ENCODE results near the gene DOCK6. TPM values are rescaled to one million over a fixed set of nuclear protein-coding genes. Genes with fewer than 3 reads are reported as not detected.

The DOCK6 gene
- total and polyA plus RNA-seq, 5 donors from 2014 or later: 0.07 to 2.8 (median 0.59) TPM; not detected in 1

DNA sequence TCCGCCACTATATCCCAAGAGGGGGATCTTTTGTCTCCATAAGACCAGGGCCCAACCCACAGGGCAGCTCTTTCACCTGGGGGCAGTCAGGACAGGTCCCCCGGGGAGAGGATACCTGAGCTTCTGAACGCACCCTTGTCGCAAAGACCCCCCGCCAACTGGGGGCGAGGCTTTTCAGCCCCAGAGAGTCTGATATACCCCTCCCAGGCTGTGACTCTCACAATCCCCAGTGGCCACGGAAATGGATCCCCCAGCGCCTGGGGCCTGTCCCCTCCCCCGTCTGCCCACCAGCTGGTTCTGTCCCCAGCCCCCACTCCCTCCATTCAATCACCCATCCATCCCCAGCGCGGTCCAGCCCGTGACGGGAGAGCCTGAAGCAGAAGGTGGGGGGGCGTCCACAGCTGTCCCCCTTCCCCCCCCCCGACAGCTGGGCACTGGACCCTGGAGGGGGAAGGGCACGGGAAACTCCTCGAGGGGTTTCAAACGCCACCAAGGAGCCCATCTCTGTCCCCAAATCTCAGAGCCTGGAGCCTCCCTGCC lies 823 bp downstream of the DOCK6 start:
- Mint-ChIP-seq H3K9me3 (no peaks in the 10 kb centered on the region), H3K27me3 (peaks cover 8% of the 10 kb centered on the region), H3K4me3 (peak overlapping the region; percentile 58 to 86 (median 74)), H3K27ac (no peak overlapping the region), H3K36me3 (no peaks in the 10 kb centered on the region), H3K4me1 (peaks cover 0 to 6% (median 0%) of the 10 kb centered on the region in 4 donors)
- no peak for DNase-seq
- H3K4me3 ChIP-seq (ENCODE audit: low read depth, low read length): no peak overlapping the region
- no peak overlapping the region for H3K27ac ChIP-seq (ENCODE audit: insufficient read depth, low read length, poor library complexity, severe bottlenecking)
- no peaks in the 10 kb centered on the region for H3K36me3 ChIP-seq (ENCODE audit: control insufficient read depth, insufficient read depth, low read length)
- no peaks in the 10 kb centered on the region for H3K9me3 ChIP-seq (ENCODE audit: control insufficient read depth in 2 of 2, low read length in 2 of 2)
- peaks cover 5% of the 10 kb centered on the region for H3K27me3 ChIP-seq (ENCODE audit: control insufficient read depth, insufficient read depth, low read length)
- H3K4me1 ChIP-seq (ENCODE audit: control insufficient read depth, insufficient read depth, low read length, poor library complexity, severe bottlenecking): peaks cover 9% of the 10 kb centered on the region
- no peak for ATAC-seq (ENCODE audit: low read depth in 2 of 2)

DNA sequence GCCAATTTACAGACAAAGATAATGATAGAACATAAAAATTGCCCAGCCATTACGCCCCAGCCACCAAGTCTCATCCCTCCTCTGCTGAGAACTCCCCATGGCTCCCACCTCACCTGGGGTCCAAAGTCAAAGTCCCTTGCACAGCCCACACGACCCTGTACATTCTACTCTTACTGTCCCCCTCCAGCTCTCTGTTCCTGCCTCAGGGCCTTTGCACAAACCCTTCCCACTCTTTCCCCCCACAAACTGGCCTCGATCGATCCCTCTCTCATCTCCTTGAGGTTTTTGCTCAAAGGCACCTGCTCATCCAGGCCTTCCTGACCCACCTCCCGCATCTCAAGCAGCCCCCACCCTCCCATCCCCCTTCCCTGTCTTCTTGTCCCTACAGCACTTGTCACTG lies 1.3 kb downstream of the DOCK6 start:
- Histone ChIP-seq H3K4me1 (ENCODE audit: control insufficient read depth, insufficient read depth, low read length, poor library complexity, severe bottlenecking) (peaks cover 9% of the 10 kb centered on the region), H3K27me3 (ENCODE audit: control insufficient read depth, insufficient read depth, low read length) (peaks cover 5% of the 10 kb centered on the region), H3K4me3 (ENCODE audit: low read depth, low read length) (no peak overlapping the region), H3K36me3 (ENCODE audit: control insufficient read depth, insufficient read depth, low read length) (no peaks in the 10 kb centered on the region), H3K9me3 (ENCODE audit: control insufficient read depth in 2 of 2, low read length in 2 of 2) (no peaks in the 10 kb centered on the region), H3K27ac (ENCODE audit: insufficient read depth, low read length, poor library complexity, severe bottlenecking) (no peak overlapping the region)
- ATAC-seq (ENCODE audit: low read depth in 2 of 2) (no peak), DNase-seq (no peak)
- Mint-ChIP-seq H3K4me1 (peaks cover 0 to 6% (median 0%) of the 10 kb centered on the region in 4 donors), H3K36me3 (no peaks in the 10 kb centered on the region), H3K4me3 (peak overlapping the region; percentile 58 to 86 (median 74)), H3K9me3 (no peaks in the 10 kb centered on the region), H3K27me3 (peaks cover 5% of the 10 kb centered on the region), H3K27ac (peak overlapping the region in 1 of 3 donors; percentile 51)

- Histone ChIP-seq H3K4me1 (ENCODE audit: control insufficient read depth, insufficient read depth, low read length, poor library complexity, severe bottlenecking) (peaks cover 9% of the 10 kb centered on the region), H3K36me3 (ENCODE audit: control insufficient read depth, insufficient read depth, low read length) (no peaks in the 10 kb centered on the region), H3K27ac (ENCODE audit: insufficient read depth, low read length, poor library complexity, severe bottlenecking) (no peak overlapping the region), H3K27me3 (ENCODE audit: control insufficient read depth, insufficient read depth, low read length) (no peaks in the 10 kb centered on the region), H3K4me3 (ENCODE audit: low read depth, low read length) (no peak overlapping the region), H3K9me3 (ENCODE audit: control insufficient read depth in 2 of 2, low read length in 2 of 2) (no peaks in the 10 kb centered on the region)
- no peak overlapping the region for H3K27ac Mint-ChIP-seq
- H3K27me3 Mint-ChIP-seq: peaks cover 5% of the 10 kb centered on the region
- H3K4me1 Mint-ChIP-seq: peaks cover 0 to 3% (median 0%) of the 10 kb centered on the region in 4 donors
- H3K4me3 Mint-ChIP-seq: no peak overlapping the region
- no peaks in the 10 kb centered on the region for H3K36me3 Mint-ChIP-seq
- DNase-seq (no peak), ATAC-seq (ENCODE audit: low read depth in 2 of 2) (no peak)
- no peaks in the 10 kb centered on the region for H3K9me3 Mint-ChIP-seq
Observed at GRCh38 chr19:11257846-11258380, 4.4 kb downstream of the DOCK6 start.

DNA sequence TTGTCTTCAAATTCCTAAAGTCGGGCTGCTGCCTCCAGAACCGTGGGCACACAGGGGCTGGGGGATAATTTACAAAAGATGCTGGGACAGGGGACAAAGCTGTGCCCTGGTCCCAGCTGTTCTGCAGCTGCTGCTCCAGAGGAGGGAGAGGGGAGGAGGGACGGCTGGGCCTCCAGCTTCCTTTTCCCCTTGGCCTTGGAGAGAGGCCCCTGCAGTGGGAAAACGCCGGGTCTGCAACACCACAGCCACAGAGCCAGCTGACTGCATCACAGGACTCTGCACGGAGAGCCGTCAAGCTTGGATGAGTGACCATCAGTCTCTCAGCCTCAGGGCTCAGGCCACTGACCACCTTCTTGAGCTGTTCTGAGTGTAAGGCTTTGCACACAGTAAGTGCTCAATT lies 6.1 kb downstream of the DOCK6 start:
- peaks cover 0 to 2% (median 0%) of the 10 kb centered on the region in 4 donors for H3K4me1 Mint-ChIP-seq
- no peaks in the 10 kb centered on the region for H3K36me3 Mint-ChIP-seq
- no peaks in the 10 kb centered on the region for H3K27me3 ChIP-seq (ENCODE audit: control insufficient read depth, insufficient read depth, low read length)
- H3K9me3 Mint-ChIP-seq: no peaks in the 10 kb centered on the region
- ATAC-seq (ENCODE audit: low read depth in 2 of 2) (no peak), DNase-seq (no peak)
- no peak overlapping the region for H3K4me3 ChIP-seq (ENCODE audit: low read depth, low read length)
- H3K36me3 ChIP-seq (ENCODE audit: control insufficient read depth, insufficient read depth, low read length): no peaks in the 10 kb centered on the region
- peaks cover 5% of the 10 kb centered on the region for H3K27me3 Mint-ChIP-seq
- no peak overlapping the region for H3K4me3 Mint-ChIP-seq
- no peaks in the 10 kb centered on the region for H3K4me1 ChIP-seq (ENCODE audit: control insufficient read depth, insufficient read depth, low read length, poor library complexity, severe bottlenecking)
- H3K9me3 ChIP-seq (ENCODE audit: control insufficient read depth in 2 of 2, low read length in 2 of 2): no peaks in the 10 kb centered on the region
- no peak overlapping the region for H3K27ac ChIP-seq (ENCODE audit: insufficient read depth, low read length, poor library complexity, severe bottlenecking)
- H3K27ac Mint-ChIP-seq: no peak overlapping the region

GRCh38 chr19:11254666-11255065 lies 7.7 kb downstream of the DOCK6 start:
- Histone ChIP-seq H3K36me3 (ENCODE audit: control insufficient read depth, insufficient read depth, low read length) (no peaks in the 10 kb centered on the region), H3K9me3 (ENCODE audit: control insufficient read depth in 2 of 2, low read length in 2 of 2) (no peaks in the 10 kb centered on the region), H3K4me1 (ENCODE audit: control insufficient read depth, insufficient read depth, low read length, poor library complexity, severe bottlenecking) (no peaks in the 10 kb centered on the region), H3K27ac (ENCODE audit: insufficient read depth, low read length, poor library complexity, severe bottlenecking) (no peak overlapping the region), H3K27me3 (ENCODE audit: control insufficient read depth, insufficient read depth, low read length) (no peaks in the 10 kb centered on the region), H3K4me3 (ENCODE audit: low read depth, low read length) (no peak overlapping the region)
- H3K27ac Mint-ChIP-seq: no peak overlapping the region
- no peaks in the 10 kb centered on the region for H3K4me1 Mint-ChIP-seq
- H3K27me3 Mint-ChIP-seq: peaks cover 5% of the 10 kb centered on the region
- DNase-seq (no peak), ATAC-seq (ENCODE audit: low read depth in 2 of 2) (no peak)
- H3K4me3 Mint-ChIP-seq: no peak overlapping the region
- H3K36me3 Mint-ChIP-seq: no peaks in the 10 kb centered on the region
- no peaks in the 10 kb centered on the region for H3K9me3 Mint-ChIP-seq

DNA sequence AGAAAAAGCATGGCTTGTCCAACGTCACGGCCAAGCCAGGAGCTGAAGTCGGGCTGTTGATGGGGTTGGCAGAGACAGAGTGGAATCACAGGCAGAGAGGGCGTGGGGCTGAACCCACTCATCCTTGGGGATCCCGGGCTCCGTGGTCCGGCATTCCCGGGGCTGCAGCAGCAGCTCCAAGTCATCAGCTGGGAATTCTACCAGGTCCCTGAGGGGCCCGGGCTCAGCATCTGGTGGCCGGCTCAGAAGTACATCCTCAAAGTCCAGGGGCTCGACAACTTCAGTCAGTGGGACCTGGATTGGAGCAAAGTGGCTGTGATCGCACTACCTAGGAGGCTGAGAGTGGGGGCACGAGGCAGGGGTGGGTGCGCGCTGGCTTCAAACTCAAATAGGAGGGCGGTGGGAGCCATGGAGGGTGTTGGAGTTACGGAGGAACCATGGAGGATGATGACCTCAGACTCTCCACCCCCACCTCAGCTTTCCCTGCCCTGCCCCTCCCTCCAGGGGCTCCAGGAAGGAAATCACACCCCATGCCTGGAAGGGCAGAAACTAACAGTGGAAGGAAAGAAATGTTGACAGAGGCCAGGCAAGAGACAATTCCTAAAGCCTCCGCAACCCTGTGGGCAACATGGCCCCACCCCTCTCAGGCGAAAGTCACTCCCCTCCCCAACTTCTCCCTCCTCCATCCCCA lies 9.5 kb downstream of the DOCK6 start:
- Mint-ChIP-seq H3K4me1 (no peaks in the 10 kb centered on the region), H3K4me3 (no peak overlapping the region), H3K36me3 (no peaks in the 10 kb centered on the region), H3K9me3 (no peaks in the 10 kb centered on the region), H3K27ac (peak overlapping the region in 1 of 3 donors; percentile 33), H3K27me3 (no peaks in the 10 kb centered on the region)
- Histone ChIP-seq H3K27me3 (ENCODE audit: control insufficient read depth, insufficient read depth, low read length) (no peaks in the 10 kb centered on the region), H3K9me3 (ENCODE audit: control insufficient read depth in 2 of 2, low read length in 2 of 2) (no peaks in the 10 kb centered on the region), H3K4me3 (ENCODE audit: low read depth, low read length) (no peak overlapping the region), H3K27ac (ENCODE audit: insufficient read depth, low read length, poor library complexity, severe bottlenecking) (no peak overlapping the region), H3K4me1 (ENCODE audit: control insufficient read depth, insufficient read depth, low read length, poor library complexity, severe bottlenecking) (no peaks in the 10 kb centered on the region), H3K36me3 (ENCODE audit: control insufficient read depth, insufficient read depth, low read length) (no peaks in the 10 kb centered on the region)
- ATAC-seq (ENCODE audit: low read depth in 2 of 2): no peak
- no peak for DNase-seq

GRCh38 chr19:11251650-11252314 lies 10.5 kb downstream of the DOCK6 start:
- Mint-ChIP-seq H3K9me3 (no peaks in the 10 kb centered on the region), H3K27ac (no peak overlapping the region), H3K4me3 (no peak overlapping the region), H3K27me3 (no peaks in the 10 kb centered on the region), H3K4me1 (no peaks in the 10 kb centered on the region), H3K36me3 (no peaks in the 10 kb centered on the region)
- Histone ChIP-seq H3K4me3 (ENCODE audit: low read depth, low read length) (no peak overlapping the region), H3K4me1 (ENCODE audit: control insufficient read depth, insufficient read depth, low read length, poor library complexity, severe bottlenecking) (no peaks in the 10 kb centered on the region), H3K36me3 (ENCODE audit: control insufficient read depth, insufficient read depth, low read length) (no peaks in the 10 kb centered on the region), H3K9me3 (ENCODE audit: control insufficient read depth in 2 of 2, low read length in 2 of 2) (no peaks in the 10 kb centered on the region), H3K27ac (ENCODE audit: insufficient read depth, low read length, poor library complexity, severe bottlenecking) (no peak overlapping the region), H3K27me3 (ENCODE audit: control insufficient read depth, insufficient read depth, low read length) (no peaks in the 10 kb centered on the region)
- ATAC-seq (ENCODE audit: low read depth in 2 of 2) (no peak), DNase-seq (no peak)
